GM19193 (cell line): ENCODE results near the gene ARHGEF25.

Experiments
- POLR2A ChIP-seq: IDR thresholded peaks from 4 replicates; pipeline ENCODE4 v1.6.1; 2011; ENCODE audit not compliant: insufficient read depth, insufficient read length; ENCODE audit errors: extremely low read depth

The ARHGEF25 gene

DNA sequence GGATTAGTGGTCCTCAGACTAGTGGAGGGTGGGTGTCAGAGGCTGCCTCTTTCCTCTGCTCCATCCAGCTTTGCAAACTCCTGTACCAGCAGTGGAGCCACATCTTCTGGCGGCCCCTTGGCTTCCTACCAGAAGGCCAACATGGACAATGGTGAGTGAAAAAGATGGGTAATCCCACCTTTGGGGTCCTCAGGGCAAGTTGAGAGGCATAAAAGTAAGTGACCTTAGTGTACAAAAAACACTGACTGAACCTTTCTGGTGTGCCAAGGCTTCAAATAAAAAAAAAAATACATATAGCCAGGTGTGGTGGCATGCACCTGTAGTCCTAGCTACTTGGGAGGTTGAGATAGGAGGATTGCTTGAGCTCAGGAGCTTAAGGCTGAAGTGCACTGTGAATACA is 29.4 kb upstream of the ARHGEF25 start:
- TF ChIP-seq POLR2A, result no peak

DNA sequence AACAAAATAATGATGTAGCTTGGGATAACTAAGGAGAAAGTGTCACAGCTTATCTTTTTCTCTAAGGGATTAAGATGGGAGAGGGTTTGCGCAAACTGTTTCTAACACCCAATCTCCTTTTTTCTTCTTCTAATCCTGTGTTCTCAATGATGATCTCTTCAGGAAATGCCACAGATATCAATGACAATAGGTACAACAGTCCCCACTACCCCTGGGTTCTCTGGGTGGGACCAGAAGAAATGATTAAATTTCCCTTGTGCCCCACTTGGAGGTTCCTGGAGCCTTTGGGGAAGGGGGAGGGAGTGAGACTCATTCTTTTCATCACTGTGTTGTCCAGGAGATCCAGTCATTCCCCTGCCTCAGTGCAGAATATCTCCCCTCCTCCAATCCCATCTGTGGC is 28.8 kb upstream of the ARHGEF25 start:
- no peak for TF ChIP-seq POLR2A

DNA sequence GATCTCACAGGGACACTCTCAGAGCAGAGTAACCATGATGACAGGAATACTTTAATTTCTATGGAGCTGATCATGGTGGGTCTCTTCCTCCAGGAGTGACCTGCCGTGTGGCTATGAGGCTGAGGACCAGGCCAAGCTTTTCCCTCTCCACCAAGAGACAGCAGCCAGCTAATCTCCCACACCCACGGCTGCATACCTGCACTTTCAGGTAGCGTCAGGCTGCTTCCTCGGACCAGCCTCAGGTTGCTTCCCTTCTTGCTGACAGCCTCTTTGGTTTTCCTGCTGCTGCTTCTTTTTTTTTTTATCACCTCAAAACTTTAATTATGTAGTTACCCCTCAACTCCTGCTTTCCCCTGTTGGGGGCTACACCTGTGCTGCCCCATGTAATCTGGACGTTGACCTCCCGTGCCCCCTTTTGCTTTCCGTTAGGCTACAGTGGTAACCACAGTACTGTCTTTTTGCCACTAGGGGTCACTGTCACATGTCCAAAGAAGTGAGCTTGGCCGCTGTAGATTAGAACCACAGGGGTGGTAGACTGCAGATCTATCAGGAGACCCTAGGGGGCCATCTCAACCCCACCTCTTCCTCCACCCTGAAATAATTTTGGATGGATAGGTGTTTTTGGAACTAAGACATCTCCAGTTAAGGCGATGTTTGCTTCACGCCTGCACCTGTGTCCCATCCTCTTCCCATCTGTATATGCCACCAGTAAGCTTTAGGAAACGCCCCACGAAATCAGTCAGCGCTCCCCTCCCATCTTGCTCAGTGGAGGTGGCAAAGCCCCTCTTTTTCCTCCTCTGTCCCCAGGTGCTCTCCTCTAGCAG is 28.0 kb upstream of the ARHGEF25 start:
- TF ChIP-seq POLR2A, result no peak

DNA sequence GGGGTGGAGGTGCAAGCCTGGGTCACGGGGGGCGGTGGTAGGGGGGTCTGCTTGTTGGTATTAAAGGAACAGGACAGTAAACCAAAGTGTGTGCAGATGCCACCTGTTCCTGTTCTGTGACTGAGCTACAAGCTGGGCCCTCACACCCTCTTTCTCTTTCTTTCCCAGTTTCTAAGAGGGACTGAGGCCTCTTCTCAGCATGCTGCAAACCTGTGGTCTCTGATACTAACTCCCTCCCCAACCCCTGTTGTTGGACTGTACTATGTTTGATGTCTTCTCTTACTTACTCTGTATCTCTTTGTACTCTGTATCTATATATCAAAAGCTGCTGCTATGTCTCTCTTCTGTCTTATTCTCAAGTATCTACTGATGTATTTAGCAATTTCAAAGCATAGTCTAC is 27.2 kb upstream of the ARHGEF25 start:
- TF ChIP-seq POLR2A, result no peak

DNA sequence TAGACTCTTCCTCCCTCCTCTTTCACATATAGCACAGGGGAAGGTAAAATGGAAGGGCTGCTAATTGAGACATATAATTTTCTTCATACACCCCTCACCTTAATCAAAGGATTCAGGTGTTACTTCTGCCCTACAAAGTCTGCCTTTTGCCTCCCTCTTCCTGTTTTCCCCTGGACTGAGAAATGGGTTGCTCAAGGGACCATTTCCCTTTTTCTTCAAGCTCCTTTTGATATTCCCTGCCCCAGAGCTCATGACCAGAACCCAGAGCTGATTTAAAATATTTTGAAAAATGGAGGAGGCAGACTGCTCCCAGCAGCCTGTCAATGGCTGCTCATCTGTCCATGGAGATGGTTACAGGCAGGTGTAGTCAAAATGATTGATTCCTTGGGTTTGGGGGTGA is 26.5 kb upstream of the ARHGEF25 start:
- TF ChIP-seq POLR2A, result no peak

DNA sequence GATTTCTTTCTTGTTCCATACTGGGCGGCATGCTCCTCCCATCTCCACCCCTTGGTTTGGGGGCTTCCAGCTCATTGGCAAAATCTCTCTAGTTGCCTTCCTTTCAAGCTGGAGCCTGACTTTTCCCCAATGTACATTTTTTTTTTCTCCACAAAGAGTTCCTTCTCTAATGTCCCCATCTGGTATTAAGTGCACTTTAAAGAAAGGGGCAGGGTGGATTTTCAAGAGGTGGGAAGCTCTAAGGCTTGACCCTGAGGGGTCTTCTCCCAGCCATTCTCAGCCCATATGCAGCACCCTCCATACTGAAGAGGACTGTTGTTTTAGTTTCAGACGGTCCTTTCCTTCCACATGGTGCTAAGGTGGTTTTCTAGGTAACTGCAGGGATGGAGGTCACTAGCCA is 26.1 kb upstream of the ARHGEF25 start:
- TF ChIP-seq POLR2A, result no peak

DNA sequence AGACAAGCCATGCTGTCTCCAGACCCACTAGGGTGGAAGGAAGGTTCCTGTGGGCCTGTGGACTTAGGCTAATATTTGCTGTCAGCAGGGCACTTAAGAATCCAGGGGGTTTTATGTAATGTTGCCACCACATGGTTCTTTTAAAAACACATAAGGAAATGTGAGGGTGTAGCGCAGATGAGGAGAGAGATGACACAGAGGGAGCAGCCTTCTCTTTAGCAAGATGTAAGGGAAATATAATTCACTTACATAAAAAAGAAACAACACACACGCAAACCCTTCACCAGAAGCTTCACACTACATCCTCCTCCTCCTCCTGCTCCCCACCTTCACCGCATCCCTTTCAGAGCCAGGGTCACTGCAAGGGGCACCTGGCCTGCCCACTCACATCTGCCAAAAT is 25.1 kb upstream of the ARHGEF25 start:
- no peak for TF ChIP-seq POLR2A

DNA sequence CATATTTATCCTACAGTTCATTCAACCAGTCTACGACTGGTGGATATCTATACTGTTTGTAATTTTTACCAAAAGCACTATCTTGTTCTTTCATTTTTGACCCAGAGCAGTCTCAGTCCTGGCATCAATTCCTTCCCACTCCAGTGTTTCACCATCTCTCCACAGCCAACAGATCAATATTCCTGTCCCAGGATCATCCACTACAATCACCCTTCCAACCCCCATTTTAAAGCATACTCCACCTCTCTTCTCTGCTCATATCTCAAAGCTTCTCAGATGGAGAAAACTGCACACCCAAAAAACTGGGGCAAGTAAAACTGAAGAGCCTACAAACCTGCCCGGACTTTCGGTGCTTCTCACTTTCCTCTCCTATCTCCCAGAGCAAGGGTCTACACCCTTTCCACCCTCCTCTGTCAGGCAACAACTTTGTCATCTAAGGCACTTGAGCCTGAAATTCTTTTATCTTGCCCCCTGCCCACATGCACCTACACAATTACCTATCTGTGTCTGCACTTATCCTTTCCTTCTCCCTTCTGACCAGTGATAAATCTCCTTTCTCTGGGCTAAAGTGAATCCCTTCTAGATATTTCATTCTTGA is 24.3 kb upstream of the ARHGEF25 start:
- TF ChIP-seq POLR2A, result no peak

DNA sequence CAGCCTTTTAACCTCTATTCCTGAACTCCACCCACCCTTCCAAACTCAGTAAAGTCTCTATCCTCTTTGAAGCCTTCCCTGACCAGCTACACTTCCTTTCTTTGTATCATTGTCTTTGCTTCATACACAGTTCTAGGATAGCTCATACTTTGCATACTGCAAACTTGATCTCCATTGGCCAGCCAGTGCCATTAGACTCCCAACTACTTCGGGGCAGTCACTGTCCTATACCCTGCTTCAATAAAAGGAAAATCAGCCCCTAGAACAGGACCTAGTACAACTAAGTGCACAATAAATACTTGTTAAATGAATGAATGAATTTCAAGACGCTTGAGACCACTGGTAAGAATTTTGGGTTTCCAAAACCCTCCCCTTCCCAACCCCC is 20.8 kb upstream of the ARHGEF25 start:
- TF ChIP-seq POLR2A, result no peak

DNA sequence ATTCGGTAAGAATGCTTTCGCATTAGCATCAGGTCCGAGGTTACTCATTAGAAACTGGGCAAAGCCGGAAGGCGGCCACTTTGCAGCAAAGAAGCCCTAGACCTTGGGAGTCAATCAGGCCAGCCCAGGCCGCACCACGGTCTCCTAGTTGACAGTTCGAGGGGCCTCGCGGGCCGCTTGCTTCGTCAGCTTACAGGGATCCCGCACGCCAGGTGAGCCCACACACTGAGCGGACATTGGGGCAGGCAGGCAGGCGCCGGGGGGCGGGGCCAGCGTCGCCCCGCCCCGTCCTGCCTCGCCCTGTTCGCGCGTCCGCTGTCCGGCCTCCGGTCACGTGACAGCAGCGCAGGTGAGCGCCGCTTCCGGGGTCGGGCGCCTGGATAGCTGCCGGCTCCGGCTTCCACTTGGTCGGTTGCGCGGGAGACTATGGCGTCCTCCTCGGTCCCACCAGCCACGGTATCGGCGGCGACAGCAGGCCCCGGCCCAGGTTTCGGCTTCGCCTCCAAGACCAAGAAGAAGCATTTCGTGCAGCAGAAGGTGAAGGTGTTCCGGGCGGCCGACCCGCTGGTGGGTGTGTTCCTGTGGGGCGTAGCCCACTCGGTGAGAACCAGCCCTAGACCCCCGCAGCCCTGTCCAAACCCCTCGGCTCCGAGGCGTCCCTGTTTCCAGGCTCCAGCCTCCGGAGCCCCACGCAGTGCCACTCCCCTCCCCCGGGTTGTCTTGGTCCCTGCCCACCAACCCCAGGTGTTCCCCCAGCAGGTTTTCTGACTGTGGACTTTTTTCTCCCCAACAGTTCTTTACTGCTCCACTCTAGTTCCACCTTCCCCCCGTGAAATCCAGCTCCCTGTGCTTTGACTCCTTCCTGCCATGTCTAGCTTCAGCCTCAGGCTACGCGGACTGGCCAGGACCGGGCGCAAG is 20.1 kb upstream of the ARHGEF25 start, which contains the start of gene PIP4K2C:
PIP4K2C (plus strand) TSS at position 329 of the 918 bp plus-strand sequence; CDS start at position 427, 98 bp downstream.
- TF ChIP-seq POLR2A, result peak; percentile 97

DNA sequence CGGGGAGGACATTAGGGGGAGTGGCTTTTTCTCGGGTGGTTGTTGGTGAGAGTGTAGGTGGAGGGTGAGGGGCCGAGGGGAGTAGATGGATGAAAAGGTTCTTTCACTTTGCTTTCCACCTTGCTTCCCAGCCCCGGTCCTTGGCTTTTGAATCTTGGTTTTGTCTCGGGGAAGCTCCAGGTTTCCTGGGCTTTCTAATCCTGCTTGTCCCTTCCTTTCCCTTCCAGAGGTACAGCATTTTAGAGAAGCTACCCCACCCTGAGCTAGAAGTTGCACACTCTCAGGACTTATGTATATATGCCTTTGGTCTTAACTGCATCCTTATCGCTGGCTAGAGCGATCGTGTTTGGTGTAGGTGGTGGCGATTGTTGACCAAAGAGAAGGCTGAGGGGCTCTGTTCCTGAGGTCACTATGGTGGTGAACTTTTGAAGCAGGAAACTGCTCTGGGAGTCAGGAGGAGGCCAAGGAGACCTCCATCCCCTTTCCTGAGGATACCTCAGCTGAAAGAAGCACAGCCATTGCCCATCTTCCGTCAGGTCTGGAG is 19.4 kb upstream of the ARHGEF25 start:
- TF ChIP-seq POLR2A, result no peak

DNA sequence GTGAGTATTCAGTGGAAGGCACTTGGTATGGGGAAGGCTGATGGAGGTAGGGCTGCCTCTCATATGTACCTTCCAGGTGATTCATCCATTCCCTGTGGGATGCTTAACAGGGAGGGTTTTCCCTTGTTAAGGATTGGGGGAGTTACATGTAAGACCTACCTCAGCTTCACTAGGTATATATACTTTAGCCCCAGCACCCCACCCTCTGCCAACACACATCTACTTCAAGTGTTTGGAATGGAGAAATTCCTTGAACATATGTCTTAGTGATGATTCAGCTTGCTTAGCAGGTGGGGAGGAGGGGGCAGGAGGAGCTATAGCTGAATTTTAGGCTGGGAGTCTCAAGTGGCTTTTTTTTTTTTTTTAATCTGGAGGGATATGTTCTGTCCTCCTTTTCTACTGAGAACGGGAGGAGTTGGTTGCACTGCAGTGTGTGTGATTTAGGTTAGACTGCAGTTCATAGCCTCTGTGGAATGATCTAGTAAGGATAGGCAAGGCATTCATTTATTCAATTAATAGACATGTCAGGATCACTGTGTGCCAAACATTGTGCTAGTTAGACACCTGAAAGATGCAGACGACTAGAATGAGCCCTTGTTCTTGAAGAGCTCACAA is 18.6 kb upstream of the ARHGEF25 start:
- TF ChIP-seq POLR2A, result no peak

DNA sequence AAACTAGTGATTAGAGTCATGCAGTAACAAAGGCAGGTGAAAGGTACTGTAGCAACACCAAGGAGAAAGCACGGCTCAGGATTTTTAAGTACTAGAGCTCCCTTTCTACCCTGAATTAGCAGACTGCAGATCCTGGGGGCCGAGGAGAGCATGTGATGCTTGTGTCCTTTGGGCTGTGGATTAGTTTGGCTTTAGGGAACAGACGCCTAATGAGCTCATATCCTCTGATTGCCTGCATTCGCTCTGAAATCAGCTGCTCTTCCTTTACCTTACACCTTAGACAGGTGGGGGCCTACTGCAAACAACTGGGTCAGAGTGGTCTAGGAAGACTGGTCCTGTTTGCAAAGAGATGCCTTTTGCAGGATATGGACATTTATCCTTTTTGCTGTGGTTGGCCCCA is 18.0 kb upstream of the ARHGEF25 start:
- TF ChIP-seq POLR2A, result no peak

DNA sequence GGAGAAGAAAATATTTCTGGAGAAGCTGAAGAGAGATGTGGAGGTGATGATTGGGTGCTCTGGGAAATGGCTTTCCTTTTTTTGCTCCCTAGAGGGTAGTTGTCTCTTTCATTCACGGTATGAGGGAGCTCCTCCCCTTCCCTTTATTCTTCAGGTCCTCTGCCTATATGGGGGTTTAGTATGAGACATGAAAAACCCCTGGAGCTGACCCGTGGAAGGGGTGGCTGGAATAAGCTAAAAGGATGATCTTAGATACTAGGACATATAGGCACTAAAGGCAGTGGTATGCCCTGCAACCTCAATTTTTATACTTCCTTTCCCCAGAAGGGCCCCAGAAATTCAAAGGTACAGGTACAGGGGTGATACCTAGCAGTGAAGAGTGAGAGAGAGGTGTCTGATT is 10.8 kb upstream of the ARHGEF25 start:
- no peak for TF ChIP-seq POLR2A

DNA sequence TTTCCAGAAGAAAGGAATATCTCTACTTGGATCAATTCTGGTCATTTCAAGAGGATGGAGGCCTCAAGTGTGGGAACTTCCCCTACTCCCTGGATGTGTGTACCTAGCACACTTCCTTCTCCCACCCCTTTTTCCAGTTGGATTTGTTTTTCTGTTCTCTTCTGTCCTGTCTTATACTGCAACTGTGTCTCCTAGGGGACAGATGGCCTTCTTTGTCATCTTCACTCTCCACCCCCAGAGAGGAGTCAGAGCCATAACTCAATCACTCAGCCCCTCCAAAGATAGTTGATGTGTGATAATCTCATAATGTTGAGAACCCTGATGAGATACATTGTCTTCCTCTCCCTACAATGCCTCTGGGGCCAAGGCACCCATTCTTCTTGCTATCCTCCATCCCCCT is 8.7 kb upstream of the ARHGEF25 start:
- no peak for TF ChIP-seq POLR2A

DNA sequence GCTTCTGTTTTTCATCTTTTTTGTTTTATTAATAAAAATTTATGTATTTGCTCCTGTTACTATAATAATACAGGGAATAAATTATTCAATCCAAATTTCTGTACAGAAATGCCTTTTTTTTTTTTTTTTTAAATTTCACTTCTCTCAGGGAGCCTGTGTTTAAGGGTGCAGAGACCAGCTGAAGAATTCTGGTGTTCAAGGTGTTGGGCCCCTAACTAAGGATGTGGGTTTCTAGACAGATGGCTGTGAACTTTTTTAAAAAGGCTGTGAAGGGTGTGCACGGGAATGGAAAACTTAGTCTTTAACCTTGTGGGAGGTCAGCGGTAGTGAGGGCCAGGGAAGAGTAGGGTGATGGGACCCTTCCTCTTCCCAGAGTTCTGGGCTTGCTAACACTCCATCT is 7.9 kb upstream of the ARHGEF25 start:
- TF ChIP-seq POLR2A, result no peak
